A549 (cell line): Measurements from ENCODE around the gene NHSL2.

Experiments used
- CHD4 ChIP-seq: fragments of 200-600 bp; sonication (generic); IDR thresholded peaks from 2 replicates; pipeline ENCODE4 v1.6.1; 2016; ENCODE audit warnings: antibody characterized with exemption, mild to moderate bottlenecking, borderline replicate concordance
- CTCF ChIP-seq: fragments of >200 bp; sonication (Bioruptor Twin); formaldehyde crosslinking; IDR thresholded peaks from 3 replicates; pipeline ENCODE4 v1.5.1; 2016
- HOXB5 ChIP-seq: fragments of 250-450 bp; sonication (Bioruptor Pico); IDR thresholded peaks from 2 replicates; pipeline ENCODE4 v1.5.0; 2020; ENCODE audit warnings: mild to moderate bottlenecking, moderate library complexity
- MAFK ChIP-seq: fragments of 450-650 bp; IDR thresholded peaks from 2 replicates; pipeline ENCODE4 v1.6.1; 2014; ENCODE audit not compliant: partially characterized antibody
- POLR2A ChIP-seq: IDR thresholded peaks from 2 replicates; pipeline ENCODE4 v1.6.1; 2012; ENCODE audit warnings: mild to moderate bottlenecking, low read length
- SMC3 ChIP-seq: fragments of >200 bp; sonication (Bioruptor Twin); formaldehyde crosslinking; IDR thresholded peaks from 3 replicates; pipeline ENCODE4 v1.6.1; 2018; ENCODE audit warnings: inconsistent platforms
- ZSCAN20 ChIP-seq: fragments of 250-450 bp; sonication (Bioruptor Pico); IDR thresholded peaks from 2 replicates; pipeline ENCODE4 v1.8.0; 2022; ENCODE audit warnings: mild to moderate bottlenecking, moderate library complexity
- TF ChIP-seq, protein P1 (sequence below): IDR thresholded peaks from 2 replicates; pipeline ENCODE4 v1.6.1; 2012
- TF ChIP-seq, protein P2 (sequence below): fragments of >200 bp; sonication (Bioruptor Twin); formaldehyde crosslinking; IDR thresholded peaks from 3 replicates; pipeline ENCODE4 v1.6.1; 2016

- TF ChIP-seq HOXB5 (CRISPR knock-in tag) = no peak
- TF ChIP-seq, protein P1, sequence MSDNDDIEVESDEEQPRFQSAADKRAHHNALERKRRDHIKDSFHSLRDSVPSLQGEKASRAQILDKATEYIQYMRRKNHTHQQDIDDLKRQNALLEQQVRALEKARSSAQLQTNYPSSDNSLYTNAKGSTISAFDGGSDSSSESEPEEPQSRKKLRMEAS = no peak
- TF ChIP-seq SMC3 = no peak
- TF ChIP-seq CTCF = no peak
- no peak for TF ChIP-seq CHD4
- no peak for TF ChIP-seq POLR2A
- TF ChIP-seq ZSCAN20 (CRISPR knock-in tag) = no peak
- TF ChIP-seq, protein P2, sequence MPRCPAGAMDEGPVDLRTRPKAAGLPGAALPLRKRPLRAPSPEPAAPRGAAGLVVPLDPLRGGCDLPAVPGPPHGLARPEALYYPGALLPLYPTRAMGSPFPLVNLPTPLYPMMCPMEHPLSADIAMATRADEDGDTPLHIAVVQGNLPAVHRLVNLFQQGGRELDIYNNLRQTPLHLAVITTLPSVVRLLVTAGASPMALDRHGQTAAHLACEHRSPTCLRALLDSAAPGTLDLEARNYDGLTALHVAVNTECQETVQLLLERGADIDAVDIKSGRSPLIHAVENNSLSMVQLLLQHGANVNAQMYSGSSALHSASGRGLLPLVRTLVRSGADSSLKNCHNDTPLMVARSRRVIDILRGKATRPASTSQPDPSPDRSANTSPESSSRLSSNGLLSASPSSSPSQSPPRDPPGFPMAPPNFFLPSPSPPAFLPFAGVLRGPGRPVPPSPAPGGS = no peak
- TF ChIP-seq MAFK = no peak
Observed at GRCh38 chrX:72113461-72113860, 202.8 kb downstream of the NHSL2 start.
